T-helper 1 cell treated with Interleukin-12 subunit alpha and Interleukin-12 subunit beta and Interleukin-4 antibody, amounts not matched to agents 30 ng/mL and 1 ng/mL, for 36 hours (primary cell): ENCODE measurements around the gene EDEM1. TPM values are rescaled to one million over a fixed set of nuclear protein-coding genes. Genes with fewer than 3 reads are reported as not detected.
"Not testable (repeated sequence)": the region's sequence is repeated elsewhere in the genome, so short reads cannot be mapped to it uniquely, and the experiment has no call there.

ENCODE experiments used
- intact Hi-C: fragments of 100-400 bp; cut with micrococcal nuclease; formaldehyde crosslinking; loops from one replicate; pipeline ENCODE4 v1.15.1; 2024
- total RNA-seq: library from RNA; stranded (reverse); gene quantifications from 2 replicates; pipeline ENCODE4 v1.2.3, GENCODE V29; 2022

EDEM1 gene
- total RNA-seq, 1 donor from 2014 or later, result 156 TPM

- intact Hi-C loops, result no loop called here
These were observed 15.5 kb upstream of the EDEM1 start for GRCh38 chr3:5172018-5172417.

GRCh38 chr3:5179036-5179435 is 8.5 kb upstream of the EDEM1 start:
- intact Hi-C loops, result not testable (repeated sequence)

- intact Hi-C loops, result no loop called here
These were observed 5.9 kb upstream of the EDEM1 start for GRCh38 chr3:5181469-5182141.

GRCh38 chr3:5183714-5184113 is 3.8 kb upstream of the EDEM1 start:
- intact Hi-C loops, result not testable (repeated sequence)

- intact Hi-C loops, result no loop called here
These were observed 3.0 kb upstream of the EDEM1 start for GRCh38 chr3:5184499-5184898.

- intact Hi-C loops, result loop anchor here (5.0 kb wide), 2 partner anchors 473 to 833 kb away; no protein-coding TSS in a partner anchor
These were observed 2.3 kb upstream of the EDEM1 start for GRCh38 chr3:5185093-5185673.

- intact Hi-C loops, result loop anchor here (2.0 to 5.0 kb wide), 4 partner anchors 49 to 834 kb away; partner anchors contain the start of gene SUMF1
These were observed 1.2 kb upstream of the EDEM1 start for GRCh38 chr3:5186089-5186857.

- intact Hi-C loops, result loop anchor here (1.0 to 5.0 kb wide), 9 partner anchors 10 to 884 kb away; partner anchors contain the start of genes ARL8B, ITPR1, SETMAR and SUMF1
These were observed 700 bp upstream of the EDEM1 start for GRCh38 chr3:5186858-5187155.

- intact Hi-C loops, result loop anchor here (1.0 to 5.0 kb wide), 10 partner anchors 9 to 885 kb away; partner anchors contain the start of genes ARL8B, ITPR1, SETMAR and SUMF1
These were observed 462 bp downstream of the EDEM1 start for GRCh38 chr3:5187920-5188418.

GRCh38 chr3:5188419-5189221 is 1.1 kb downstream of the EDEM1 start:
- intact Hi-C loops, result loop anchor here (1.0 to 5.0 kb wide), 3 partner anchors 210 to 836 kb away; no protein-coding TSS in a partner anchor

- intact Hi-C loops, result no loop called here
These were observed 2.8 kb downstream of the EDEM1 start for GRCh38 chr3:5190147-5190791.

GRCh38 chr3:5191555-5192304 is 4.2 kb downstream of the EDEM1 start:
- intact Hi-C loops, result no loop called here

- intact Hi-C loops, result no loop called here
These were observed 5.3 kb downstream of the EDEM1 start for GRCh38 chr3:5192571-5193365.

GRCh38 chr3:5194341-5194740 is 6.8 kb downstream of the EDEM1 start:
- intact Hi-C loops, result no loop called here

GRCh38 chr3:5194801-5195509 is 7.4 kb downstream of the EDEM1 start:
- intact Hi-C loops, result loop anchor here (1.0 kb wide), 1 partner anchor 418 kb away; no protein-coding TSS in a partner anchor

- intact Hi-C loops, result loop anchor here (1.0 to 2.0 kb wide), 4 partner anchors 137 to 418 kb away; no protein-coding TSS in a partner anchor
These were observed 8.1 kb downstream of the EDEM1 start for GRCh38 chr3:5195605-5196004.

- intact Hi-C loops, result loop anchor here (1.0 to 2.0 kb wide), 7 partner anchors 10 to 366 kb away; partner anchors contain the start of genes ARL8B and EDEM1
These were observed 9.5 kb downstream of the EDEM1 start for GRCh38 chr3:5197022-5197421.
